Glutamatergic neuron (in vitro differentiated cells): ENCODE measurements around the gene RAD1. TPM values are rescaled to one million over a fixed set of nuclear protein-coding genes. Genes with fewer than 3 reads are reported as not detected.

Experiments used
- DNase-seq: peaks from one replicate; pipeline ENCODE4 v3.0.0; 2022
- H3K27ac Mint-ChIP-seq: one replicate; pipeline ENCODE4 v1.8.0; 2020; ENCODE audit warnings: mild to moderate bottlenecking, mixed read lengths, inconsistent platforms; ENCODE audit not compliant: unreplicated experiment
- H3K27me3 Mint-ChIP-seq: one replicate; pipeline ENCODE4 v1.8.0; 2020; ENCODE audit warnings: mild to moderate bottlenecking, moderate library complexity, mixed read lengths, inconsistent platforms; ENCODE audit not compliant: unreplicated experiment
- H3K36me3 Mint-ChIP-seq: one replicate; pipeline ENCODE4 v1.8.0; 2020; ENCODE audit warnings: mild to moderate bottlenecking, mixed read lengths, inconsistent platforms; ENCODE audit not compliant: unreplicated experiment
- H3K4me1 Mint-ChIP-seq: one replicate; pipeline ENCODE4 v1.8.0; 2020; ENCODE audit warnings: mild to moderate bottlenecking, low read depth, mixed read lengths, inconsistent platforms; ENCODE audit not compliant: unreplicated experiment
- H3K4me3 Mint-ChIP-seq: one replicate; pipeline ENCODE4 v1.8.0; 2020; ENCODE audit warnings: mild to moderate bottlenecking, mixed read lengths, inconsistent platforms; ENCODE audit not compliant: unreplicated experiment
- H3K9me3 Mint-ChIP-seq: one replicate; pipeline ENCODE4 v1.8.0; 2020; ENCODE audit warnings: mild to moderate bottlenecking, moderate library complexity, mixed read lengths, inconsistent platforms; ENCODE audit not compliant: unreplicated experiment
- total RNA-seq: library from RNA; stranded (reverse); fragmentation: NEBNext Ultra II Directional; extraction: Animal tissue kit (Norgen Biotek cat#: 25700); gene quantifications from one replicate; pipeline ENCODE4 v1.2.1, GENCODE V29; 2021; ENCODE audit not compliant: unreplicated experiment
- TF ChIP-seq, protein P1 (sequence below): fragments of 200-600 bp; sonication (generic); IDR thresholded peaks from one replicate; pipeline ENCODE4 v1.5.0; 2021; ENCODE audit not compliant: partially characterized antibody, unreplicated experiment

RAD1 gene
- total RNA-seq, 1 donor from 2014 or later = 21.9 TPM

DNA sequence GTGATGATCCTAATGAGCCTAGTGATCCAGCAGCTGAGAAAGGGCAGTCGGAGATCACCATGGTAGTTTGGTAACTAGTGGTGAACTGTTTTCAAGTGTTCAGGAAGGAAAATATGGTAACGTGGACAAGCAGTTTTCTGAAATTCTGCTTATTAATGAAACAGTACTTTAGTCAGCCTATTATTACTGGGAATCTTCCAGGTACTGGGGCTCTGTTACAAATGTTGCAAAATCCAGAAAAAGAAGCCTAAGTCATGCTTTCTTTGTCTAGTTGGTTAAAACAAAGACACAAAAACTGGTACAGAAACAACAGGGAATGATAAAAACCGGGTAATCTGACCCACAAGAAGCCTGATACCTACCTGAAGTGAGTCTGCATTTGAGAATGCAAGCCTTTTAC, 58.1 kb downstream of the RAD1 start:
- TF ChIP-seq, protein P1, sequence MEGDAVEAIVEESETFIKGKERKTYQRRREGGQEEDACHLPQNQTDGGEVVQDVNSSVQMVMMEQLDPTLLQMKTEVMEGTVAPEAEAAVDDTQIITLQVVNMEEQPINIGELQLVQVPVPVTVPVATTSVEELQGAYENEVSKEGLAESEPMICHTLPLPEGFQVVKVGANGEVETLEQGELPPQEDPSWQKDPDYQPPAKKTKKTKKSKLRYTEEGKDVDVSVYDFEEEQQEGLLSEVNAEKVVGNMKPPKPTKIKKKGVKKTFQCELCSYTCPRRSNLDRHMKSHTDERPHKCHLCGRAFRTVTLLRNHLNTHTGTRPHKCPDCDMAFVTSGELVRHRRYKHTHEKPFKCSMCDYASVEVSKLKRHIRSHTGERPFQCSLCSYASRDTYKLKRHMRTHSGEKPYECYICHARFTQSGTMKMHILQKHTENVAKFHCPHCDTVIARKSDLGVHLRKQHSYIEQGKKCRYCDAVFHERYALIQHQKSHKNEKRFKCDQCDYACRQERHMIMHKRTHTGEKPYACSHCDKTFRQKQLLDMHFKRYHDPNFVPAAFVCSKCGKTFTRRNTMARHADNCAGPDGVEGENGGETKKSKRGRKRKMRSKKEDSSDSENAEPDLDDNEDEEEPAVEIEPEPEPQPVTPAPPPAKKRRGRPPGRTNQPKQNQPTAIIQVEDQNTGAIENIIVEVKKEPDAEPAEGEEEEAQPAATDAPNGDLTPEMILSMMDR = no peak
- H3K27ac Mint-ChIP-seq = no peak overlapping the region

More for the DNA sequence above, 58.1 kb downstream of the RAD1 start:
- Mint-ChIP-seq H3K36me3 (peaks cover 4% of the 10 kb centered on the region), H3K9me3 (peaks cover 3% of the 10 kb centered on the region), H3K4me3 (no peak overlapping the region), H3K4me1 (no peaks in the 10 kb centered on the region), H3K27me3 (no peaks in the 10 kb centered on the region)
- no peak for DNase-seq

Other genes starting within 250 kb of the RAD1 start
- 1.2 TPM for gene TTC23L, start 76.3 kb downstream of the RAD1 start, total RNA-seq
- gene BRIX1, start 207 bp upstream of the RAD1 start, total RNA-seq = 19.0 TPM
- 28.6 TPM for gene DNAJC21, start 14.1 kb upstream of the RAD1 start, total RNA-seq
- not detected for gene AGXT2, start 132.4 kb upstream of the RAD1 start, total RNA-seq